Gastrocnemius medialis (tissue), 4 donors: Measurements from ENCODE around the gene ATPAF2.

Experiments
- CTCF ChIP-seq, 5 experiments: fragments of 450-650 bp in 3 of 5; fragments of 200-600 bp in 2 of 5; sonication (generic) in 2 of 5; IDR thresholded peaks in 4 of 5; conservative IDR thresholded peaks in 1 of 5; 1 replicate in 4 of 5; 2 replicates in 1 of 5; pipeline ENCODE4 v1.5.1; 2016 to 2019; ENCODE audit warnings: antibody characterized with exemption in 5 of 5, mild to moderate bottlenecking in 3 of 5, moderate library complexity in 3 of 5
- POLR2A ChIP-seq, 2 donors: fragments of 450-650 bp; IDR thresholded peaks; one replicate each; pipeline ENCODE4 v1.6.1; 2017; ENCODE audit warnings: antibody characterized with exemption in 2 of 2, mild to moderate bottlenecking in 2 of 2, moderate library complexity in 2 of 2

GRCh38 chr17:17985153-17985552, 53.8 kb downstream of the ATPAF2 start:
- TF ChIP-seq CTCF (IDR thresholded peaks at IDR 0.05 in 4 of 5, conservative IDR thresholded peaks at IDR 0.05 in 1 of 5): no peak
- TF ChIP-seq POLR2A (IDR thresholded peaks at IDR 0.05): no peak
